Astrocyte of the hippocampus (primary cell): Measurements from ENCODE around the gene GRIP1.
A peak's percentile ranks its signal among the peaks of the same experiment; 100 is the strongest.

Experiments used
- DNase-seq: peaks from one replicate; pipeline ENCODE4 v3.0.0; 2011; ENCODE audit warnings: low read depth, low spot score

GRIP1 gene

GRCh38 chr12:66647034-66647691 is 31.7 kb downstream of the GRIP1 start:
- DNase-seq = peak; percentile 96

GRCh38 chr12:66644151-66644550 is 34.7 kb downstream of the GRIP1 start:
- DNase-seq = no peak

- DNase-seq = no peak
These were observed 38.0 kb downstream of the GRIP1 start for GRCh38 chr12:66640691-66641460.

DNA sequence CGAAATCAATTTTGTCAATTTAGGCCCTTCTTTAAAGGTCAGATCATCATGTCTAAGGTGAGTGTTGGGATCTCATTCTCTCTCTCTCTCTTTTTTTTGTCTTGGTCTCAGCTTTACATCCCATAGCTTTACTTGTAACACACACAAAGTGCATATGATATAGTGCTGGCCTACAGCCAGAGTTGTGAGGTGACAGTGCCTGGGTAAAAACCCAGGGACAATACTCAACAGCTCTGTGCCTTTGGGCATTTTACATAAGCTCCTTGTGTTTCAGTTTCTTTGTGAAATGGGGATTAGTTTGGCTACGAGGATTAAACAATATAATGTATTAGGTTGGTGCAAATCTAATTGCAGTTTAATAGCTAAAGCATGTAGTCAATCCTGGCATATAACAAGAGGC is 40.2 kb downstream of the GRIP1 start:
- DNase-seq = no peak

DNA sequence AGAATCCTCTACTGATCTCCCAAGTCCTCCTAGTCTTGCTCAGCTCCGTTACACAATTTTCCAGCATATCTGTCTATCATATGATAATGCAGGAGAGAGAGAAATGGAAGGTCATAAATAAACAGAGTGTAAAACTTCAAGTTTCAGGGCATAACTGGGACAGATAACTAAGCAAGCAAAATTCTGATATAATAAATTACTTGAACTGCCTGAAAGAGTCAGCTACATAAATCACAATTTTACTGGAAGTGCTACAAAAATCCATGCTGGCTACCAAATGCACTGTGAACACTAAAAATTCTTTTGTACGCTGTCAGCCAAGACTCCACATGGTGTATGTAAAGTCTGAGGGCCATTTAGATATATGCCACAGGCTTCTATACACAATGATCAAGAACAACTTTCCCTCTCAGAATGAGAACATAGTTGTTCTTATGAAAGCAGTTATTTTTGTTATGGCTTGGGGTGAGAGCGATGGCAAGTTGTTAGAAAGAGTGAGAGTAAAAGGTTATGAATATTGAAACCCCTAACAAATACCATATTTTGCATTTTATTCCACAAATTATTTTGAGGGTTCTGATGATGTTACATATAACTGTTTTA is 41.1 kb downstream of the GRIP1 start:
- DNase-seq = no peak

GRCh38 chr12:66636771-66637170 is 42.1 kb downstream of the GRIP1 start:
- DNase-seq = no peak

GRCh38 chr12:66633676-66634075 is 45.2 kb downstream of the GRIP1 start:
- peak; percentile 40 for DNase-seq

- peak; percentile 21 for DNase-seq
These were observed 49.6 kb downstream of the GRIP1 start for GRCh38 chr12:66629138-66629870.

DNA sequence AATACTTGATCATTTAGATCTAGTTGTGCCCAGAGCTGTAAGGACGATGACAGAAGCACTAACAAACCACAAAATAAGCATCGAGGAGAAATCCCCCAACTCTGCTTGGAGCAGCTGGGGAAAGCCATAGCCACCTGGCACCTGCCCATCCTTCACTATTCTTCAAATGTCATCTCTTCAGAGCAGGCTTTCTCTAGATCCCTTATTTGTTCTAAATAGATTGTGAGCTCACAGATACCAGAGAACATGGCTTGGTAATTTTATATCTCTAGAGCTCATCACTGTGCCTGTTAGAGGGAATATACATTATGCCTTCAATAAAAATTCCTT is 50.9 kb downstream of the GRIP1 start:
- no peak for DNase-seq

DNA sequence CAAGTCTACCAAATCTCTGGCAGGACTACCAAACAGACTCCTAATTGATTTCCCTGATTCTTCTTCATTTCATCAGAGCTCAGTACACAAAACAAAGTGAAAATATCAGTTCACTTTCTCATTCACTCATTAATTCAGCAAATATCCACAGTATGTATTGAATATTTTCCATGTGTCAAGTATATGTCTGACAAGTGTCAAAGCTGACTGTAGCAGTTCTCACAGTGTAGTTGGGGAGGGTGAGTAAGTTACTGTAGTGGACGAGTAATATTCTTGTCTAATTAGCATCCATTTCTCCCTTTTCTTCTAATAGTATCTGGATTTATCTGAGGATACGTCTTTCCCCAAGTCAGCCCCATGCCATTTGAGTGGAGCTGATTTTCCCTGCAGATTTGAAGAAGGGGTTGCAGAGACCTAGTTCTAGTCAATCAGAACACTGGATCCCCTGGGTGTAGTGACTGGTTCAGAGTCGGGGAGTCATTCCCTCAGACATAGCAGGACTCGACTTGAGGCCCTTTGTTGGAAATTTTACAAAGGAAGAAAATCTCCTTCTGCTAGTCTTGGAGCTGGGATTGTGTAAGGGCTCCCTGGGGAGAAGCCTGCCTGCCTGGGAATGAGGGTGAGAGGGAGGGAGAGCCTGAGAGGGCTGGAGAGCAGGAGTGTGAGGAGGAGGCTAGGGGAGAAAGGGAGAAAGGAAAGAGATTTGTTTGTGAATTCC is 51.4 kb downstream of the GRIP1 start:
- DNase-seq = no peak

DNA sequence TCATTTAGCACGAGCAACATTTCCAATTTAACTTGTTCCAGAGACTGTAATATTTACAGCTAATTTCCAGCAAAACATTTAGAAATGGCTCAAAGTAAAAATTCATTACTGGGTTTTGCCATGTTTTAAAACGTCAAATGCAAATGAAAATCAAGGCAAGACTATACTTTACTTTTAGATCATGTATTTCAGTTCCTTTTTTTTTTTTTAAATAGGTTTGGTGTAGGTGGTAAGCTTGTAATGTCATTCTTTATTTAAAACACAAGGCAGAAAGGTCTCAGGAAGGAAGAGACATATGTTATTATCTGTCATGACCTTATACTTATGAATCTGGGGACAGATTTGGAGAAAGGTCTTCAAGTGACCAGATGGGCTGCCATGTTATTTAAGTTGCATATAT is 54.1 kb downstream of the GRIP1 start:
- no peak for DNase-seq

- no peak for DNase-seq
These were observed 55.4 kb downstream of the GRIP1 start for GRCh38 chr12:66623455-66623854.

DNA sequence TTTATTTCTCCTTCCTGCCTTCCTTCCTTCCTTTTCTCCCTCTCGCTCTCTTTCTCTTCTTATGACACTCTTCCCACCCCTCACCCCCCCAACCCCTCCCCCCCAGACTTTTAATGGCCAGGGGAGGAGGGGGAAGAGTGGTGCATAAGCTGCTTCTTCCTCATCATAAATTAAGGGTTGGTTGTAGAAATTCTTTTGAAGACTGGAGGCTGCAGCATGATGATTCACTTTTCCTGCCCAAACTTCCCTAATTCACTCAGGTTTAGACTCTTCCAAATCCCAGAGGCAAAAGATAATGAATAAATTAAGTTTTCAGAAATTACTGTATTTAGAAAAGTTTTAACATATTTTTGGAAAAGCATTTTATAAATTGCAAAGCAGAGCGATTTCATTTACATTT is 58.2 kb downstream of the GRIP1 start:
- DNase-seq = no peak

GRCh38 chr12:66620026-66620425 is 58.9 kb downstream of the GRIP1 start:
- DNase-seq = no peak

DNA sequence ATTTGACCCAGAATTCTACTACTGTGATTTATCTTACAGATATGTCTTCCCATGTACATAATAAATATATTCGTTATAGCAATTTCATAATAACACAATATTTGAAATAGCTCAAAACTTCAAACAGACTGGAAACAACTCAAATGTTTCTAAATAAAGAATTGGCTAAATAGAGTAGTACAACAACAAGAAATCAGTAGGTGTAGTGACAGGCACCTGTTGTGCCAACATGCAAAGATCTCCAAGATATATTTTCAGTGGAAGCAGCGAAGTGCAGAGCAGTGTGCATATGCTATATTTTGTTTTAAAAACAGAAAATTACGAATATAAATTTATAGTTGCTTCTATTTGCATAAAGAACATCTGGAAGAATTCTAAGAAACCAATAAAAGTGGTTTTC is 60.9 kb downstream of the GRIP1 start:
- DNase-seq = no peak

DNA sequence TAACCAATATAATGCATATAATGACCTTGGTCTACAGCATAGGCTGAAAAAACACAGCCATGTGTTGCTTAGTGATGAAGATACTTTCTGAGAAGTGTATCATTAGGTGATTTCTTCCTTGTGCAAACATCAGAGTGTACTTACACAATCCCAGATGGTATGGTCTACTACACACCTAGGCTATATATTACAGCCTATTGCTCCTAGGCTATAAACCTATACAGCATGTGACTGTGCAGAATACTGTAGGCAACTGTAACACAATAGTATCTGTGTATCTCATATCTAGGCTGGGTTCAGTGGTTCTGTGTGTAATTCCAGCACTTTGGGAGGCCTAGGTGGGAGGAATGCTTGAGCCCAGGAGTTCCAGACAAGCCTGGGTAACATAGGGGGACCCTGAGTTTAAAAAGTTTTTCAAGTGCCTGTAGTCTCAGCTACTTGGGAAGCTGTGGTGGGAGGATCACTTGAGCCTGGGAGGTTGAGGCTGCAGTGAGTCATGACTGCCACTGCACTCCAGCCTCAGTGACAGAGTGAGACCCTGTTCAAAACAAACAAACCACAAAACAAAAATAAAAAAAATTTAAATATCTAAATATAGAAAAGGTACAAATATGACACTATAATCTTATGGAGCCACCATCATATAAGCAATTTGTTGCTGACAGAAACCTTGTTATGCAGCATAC is 66.6 kb downstream of the GRIP1 start:
- DNase-seq = no peak

DNA sequence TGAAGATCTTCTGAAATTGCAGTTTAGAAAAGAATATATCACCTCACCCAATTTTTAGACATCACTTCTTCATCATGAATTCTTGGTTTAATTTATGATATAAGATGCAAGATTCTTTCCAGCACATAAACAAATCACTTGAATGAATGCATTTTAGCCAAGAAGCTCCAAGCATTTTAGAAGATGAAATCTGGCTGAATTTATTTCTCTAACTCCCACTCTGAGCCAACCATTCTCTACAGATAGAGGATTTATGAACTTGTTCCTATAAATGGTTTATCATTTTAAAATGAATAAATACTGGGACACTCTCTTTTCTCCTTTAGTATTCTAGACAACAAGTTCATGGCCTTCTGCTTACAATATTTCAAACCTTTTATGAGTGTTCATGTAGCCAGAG is 71.7 kb downstream of the GRIP1 start:
- DNase-seq = no peak

DNA sequence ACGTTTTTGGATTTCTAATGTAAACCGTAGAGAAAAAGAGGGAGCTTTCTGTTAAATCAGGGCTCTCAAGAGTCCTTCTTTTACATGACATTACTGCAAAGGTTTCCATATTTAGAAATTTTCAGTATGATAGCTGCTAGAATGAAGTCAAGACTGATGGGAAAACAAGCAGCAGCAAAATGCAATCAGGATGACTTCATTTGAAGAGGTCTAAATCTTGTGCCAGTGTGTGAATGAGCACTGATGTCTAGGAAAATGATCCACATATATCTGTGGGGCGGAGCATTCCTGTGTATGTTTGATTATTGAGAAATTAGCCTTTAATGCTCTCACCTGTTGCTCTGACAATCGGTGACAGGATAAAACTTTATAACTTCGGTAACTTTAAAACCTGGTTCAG is 73.6 kb downstream of the GRIP1 start:
- DNase-seq = no peak

DNA sequence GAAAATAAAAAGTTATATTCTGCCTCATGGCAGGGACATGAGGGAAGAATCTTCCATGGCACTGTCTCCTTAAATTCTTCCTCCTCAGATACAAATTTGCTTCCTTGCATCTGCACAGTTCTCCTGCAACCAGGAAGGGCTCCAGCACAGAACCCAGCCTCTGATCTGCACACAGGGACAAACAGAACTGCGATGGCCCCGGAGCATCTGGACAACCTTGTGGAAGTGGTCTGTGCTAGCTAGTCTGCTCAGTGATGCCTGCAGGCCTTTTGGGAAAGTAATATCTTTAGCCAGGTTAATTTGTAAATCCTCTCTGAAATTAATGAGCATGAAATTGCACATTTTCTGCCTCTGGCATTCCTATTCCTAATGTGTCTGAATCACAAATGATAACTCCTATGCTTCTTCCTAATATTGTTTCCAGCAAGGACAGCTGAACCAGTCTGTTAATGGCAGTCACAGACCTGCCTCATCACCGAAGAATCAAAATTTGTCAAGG is 74.8 kb downstream of the GRIP1 start:
- DNase-seq = no peak

GRCh38 chr12:66603461-66603860 is 75.4 kb downstream of the GRIP1 start:
- DNase-seq = no peak
